Esophagus muscularis mucosa (tissue), 4 donors: ENCODE results near the gene ZNF485. TPM values are rescaled to one million over a fixed set of nuclear protein-coding genes. Genes with fewer than 3 reads are reported as not detected.

Experiments
- DNase-seq: peaks from one replicate; pipeline ENCODE4 v3.0.0-alpha.2; 2017; ENCODE audit errors: extremely low spot score
- H3K27ac ChIP-seq, 4 donors: fragments of 200-600 bp; sonication (generic); replicated peaks in 1 of 4; 1 replicate in 3 of 4; 2 replicates in 1 of 4; pipeline ENCODE4 v1.5.1; 2016 to 2019; ENCODE audit warnings: mild to moderate bottlenecking in 1 of 4
- H3K27me3 ChIP-seq, 4 donors: fragments of 200-600 bp; sonication (generic); one replicate each; pipeline versions ENCODE4 v1.5.1 to v1.6.0; 2016 to 2019
- H3K36me3 ChIP-seq, 4 donors: fragments of 200-600 bp; sonication (generic); one replicate each; pipeline ENCODE4 v1.5.1; 2016 to 2019
- H3K4me1 ChIP-seq, 4 donors: fragments of 200-600 bp; sonication (generic); one replicate each; pipeline ENCODE4 v1.5.1; 2016 to 2019
- H3K4me3 ChIP-seq, 4 donors: fragments of 200-600 bp; sonication (generic); 1 replicate in 2 of 4; 2 replicates in 2 of 4; pipeline ENCODE4 v1.5.1; 2016 to 2019; ENCODE audit warnings: mild to moderate bottlenecking in 4 of 4, moderate library complexity in 1 of 4
- H3K9me3 ChIP-seq, 4 donors: fragments of 200-600 bp; sonication (generic); 1 replicate in 3 of 4; 2 replicates in 1 of 4; pipeline ENCODE4 v1.5.1; 2016 to 2019
- CTCF ChIP-seq, 3 experiments: fragments of 200-600 bp in 2 of 3; fragments of 450-650 bp in 1 of 3; sonication (generic) in 2 of 3; IDR thresholded peaks; one replicate each; pipeline ENCODE4 v1.5.1; 2017 to 2019; ENCODE audit warnings: antibody characterized with exemption in 3 of 3, mild to moderate bottlenecking in 2 of 3, moderate library complexity in 1 of 3
- EP300 ChIP-seq: sonication (generic); formaldehyde crosslinking; IDR thresholded peaks from one replicate; pipeline ENCODE4 v1.6.1; 2017; ENCODE audit warnings: antibody characterized with exemption
- POLR2A ChIP-seq: fragments of 450-650 bp; IDR thresholded peaks from one replicate; pipeline ENCODE4 v1.6.1; 2017; ENCODE audit warnings: antibody characterized with exemption, moderate library complexity, mild to moderate bottlenecking, low read depth
- POLR2AphosphoS5 ChIP-seq, 2 donors: sonication (generic); formaldehyde crosslinking; IDR thresholded peaks; one replicate each; pipeline ENCODE4 v1.6.1; 2017; ENCODE audit warnings: antibody characterized with exemption in 2 of 2
- WGBS: methylation state at CpG from one replicate; pipeline ENCODE4 v1.1.5; 2018; 5-methylcytosine and 5-hydroxymethylcytosine counted together
- intact Hi-C: fragments of 100-400 bp; cut with DNase I; formaldehyde crosslinking; loops from one replicate; pipeline ENCODE4 v1.15.1; 2023
- total RNA-seq, 4 donors: library from RNA; depleted of rRNA; stranded (reverse); fragments of >200 nt; gene quantifications; one replicate each; pipeline versions ENCODE4 v1.1.0 to v1.2.1, GENCODE V29; 2016

Gene ZNF485
- total RNA-seq, 4 donors from 2014 or later: 1.9 to 2.8 (median 2.2) TPM

DNA sequence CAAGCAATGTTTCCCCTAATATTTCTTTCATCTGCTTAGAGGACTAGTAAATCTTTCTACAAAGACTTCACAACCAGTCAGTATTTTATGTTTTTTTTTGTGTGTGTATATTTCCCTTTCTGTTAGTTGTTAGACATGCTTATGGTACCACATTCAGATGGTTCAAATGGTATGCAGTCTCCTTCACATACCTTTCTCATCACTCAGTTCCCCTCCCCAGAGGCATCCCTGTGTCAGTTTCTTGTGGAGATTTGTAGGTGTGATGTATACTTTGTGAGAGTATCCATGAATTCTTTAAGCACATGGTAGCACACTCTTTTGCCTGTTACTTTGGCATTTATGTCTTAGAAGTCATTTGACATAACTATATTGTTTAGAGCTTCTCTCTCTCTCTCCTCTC, 4.4 kb downstream of the ZNF485 start:
- no peak for DNase-seq
- intact Hi-C loops: no loop called here
- H3K4me3 ChIP-seq: no peak overlapping the region
- H3K27me3 ChIP-seq: no peaks in the 10 kb centered on the region
- peaks cover 10 to 61% (median 14%) of the 10 kb centered on the region in 4 donors for H3K36me3 ChIP-seq
- TF ChIP-seq CTCF (IDR thresholded peaks at IDR 0.05) (no peak), EP300 (no peak), POLR2AphosphoS5 (IDR thresholded peaks at IDR 0.05) (no peak), POLR2A (no peak)
- H3K9me3 ChIP-seq: no peaks in the 10 kb centered on the region
- H3K27ac ChIP-seq: no peak overlapping the region
- peaks cover 3 to 12% (median 11%) of the 10 kb centered on the region in 4 donors for H3K4me1 ChIP-seq

- 97% methylated on average over 6 of the region's 6 CpGs for WGBS
- intact Hi-C loops: no loop called here
- H3K4me1 ChIP-seq: no peaks in the 10 kb centered on the region
- H3K27me3 ChIP-seq: no peaks in the 10 kb centered on the region
- no peak overlapping the region for H3K4me3 ChIP-seq
- TF ChIP-seq POLR2A (no peak), CTCF (IDR thresholded peaks at IDR 0.05) (no peak), POLR2AphosphoS5 (IDR thresholded peaks at IDR 0.05) (no peak), EP300 (no peak)
- H3K9me3 ChIP-seq: peaks cover 0 to 14% (median 7%) of the 10 kb centered on the region in 4 donors
- no peak for DNase-seq
- H3K36me3 ChIP-seq: peaks cover 12 to 42% (median 17%) of the 10 kb centered on the region in 4 donors
- H3K27ac ChIP-seq: no peak overlapping the region
These were observed 10.6 kb downstream of the ZNF485 start for GRCh38 chr10:43616697-43617370.

DNA sequence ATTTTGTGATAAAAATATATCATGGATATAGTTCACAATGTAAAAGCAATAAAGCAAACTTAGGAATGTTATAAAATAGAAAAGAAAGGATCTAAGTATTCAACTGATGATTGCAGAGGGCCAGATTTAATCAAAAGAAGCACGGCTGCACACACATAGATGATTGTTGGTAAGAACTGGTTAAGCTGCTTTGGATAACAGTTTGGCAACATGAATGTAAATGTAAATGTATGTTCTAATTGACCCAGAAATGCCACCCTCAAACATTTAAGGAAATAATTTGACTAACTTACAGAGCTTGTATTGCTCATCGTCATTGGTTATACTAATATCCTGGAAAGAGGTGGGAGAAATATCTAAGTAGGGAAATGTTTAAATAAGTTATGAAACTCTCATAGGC, 13.1 kb downstream of the ZNF485 start:
- DNase-seq: no peak
- intact Hi-C loops: no loop called here
- no peak overlapping the region for H3K4me3 ChIP-seq
- 88% methylated on average over 2 of the region's 2 CpGs for WGBS
- H3K36me3 ChIP-seq: peaks cover 12 to 26% (median 16%) of the 10 kb centered on the region in 4 donors
- no peak for TF ChIP-seq CTCF (IDR thresholded peaks at IDR 0.05)
- no peaks in the 10 kb centered on the region for H3K4me1 ChIP-seq
- peaks cover 0 to 14% (median 7%) of the 10 kb centered on the region in 4 donors for H3K9me3 ChIP-seq
- H3K27me3 ChIP-seq: no peaks in the 10 kb centered on the region
- no peak overlapping the region for H3K27ac ChIP-seq

DNA sequence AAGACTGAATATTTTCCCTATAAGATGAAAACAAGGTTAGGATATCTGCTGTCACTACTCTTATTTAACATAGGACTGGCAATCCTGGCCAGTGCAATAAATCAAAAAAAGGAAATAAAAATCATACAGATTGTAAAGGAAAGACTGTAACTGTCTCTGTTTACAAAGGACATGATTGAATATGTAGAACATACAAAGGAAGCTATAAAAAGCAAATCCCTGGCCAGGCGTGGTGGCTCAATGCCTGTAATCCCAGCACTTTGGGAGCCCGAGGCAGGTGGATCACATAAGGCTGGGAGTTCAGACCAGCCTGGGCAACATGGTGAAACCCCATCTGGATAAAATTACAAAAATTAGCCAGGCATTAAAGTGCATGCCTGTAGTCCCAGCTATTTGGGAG, 15.8 kb downstream of the ZNF485 start:
- no peak overlapping the region for H3K4me3 ChIP-seq
- 62% methylated on average over 2 of the region's 2 CpGs for WGBS
- no peak for DNase-seq
- H3K27ac ChIP-seq: no peak overlapping the region
- TF ChIP-seq POLR2AphosphoS5 (IDR thresholded peaks at IDR 0.05): no peak
- no peak for TF ChIP-seq POLR2A
- no peak for TF ChIP-seq CTCF (IDR thresholded peaks at IDR 0.05)
- TF ChIP-seq EP300: no peak
- H3K4me1 ChIP-seq: no peaks in the 10 kb centered on the region
- H3K27me3 ChIP-seq: no peaks in the 10 kb centered on the region
- peaks cover 0 to 3% (median under 1%) of the 10 kb centered on the region in 4 donors for H3K9me3 ChIP-seq
- intact Hi-C loops: no loop called here
- peaks cover 0 to 2% (median under 1%) of the 10 kb centered on the region in 4 donors for H3K36me3 ChIP-seq

DNA sequence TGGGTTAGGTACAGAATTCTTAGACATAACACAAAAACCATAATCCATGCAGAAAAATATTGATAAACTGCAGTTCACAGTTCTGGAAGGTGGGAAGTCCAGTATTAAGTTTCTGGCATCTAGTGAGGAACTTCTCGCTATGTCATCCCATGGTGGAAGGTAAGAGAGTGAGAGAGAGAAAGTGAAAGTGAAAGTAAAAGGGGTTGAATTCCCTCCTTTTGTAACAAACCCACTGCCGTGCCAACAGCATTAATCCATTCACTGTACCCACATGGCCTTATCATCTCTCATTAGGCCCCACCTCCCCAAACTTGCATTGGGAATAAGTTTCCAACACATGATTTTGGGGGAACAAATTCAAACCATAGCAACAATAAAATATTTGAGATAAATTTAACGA, 17.1 kb downstream of the ZNF485 start:
- no peaks in the 10 kb centered on the region for H3K9me3 ChIP-seq
- no peaks in the 10 kb centered on the region for H3K27me3 ChIP-seq
- peak overlapping the region; percentile 5 to 35 (median 24) for H3K4me3 ChIP-seq
- no peaks in the 10 kb centered on the region for H3K36me3 ChIP-seq
- no peak overlapping the region for H3K27ac ChIP-seq
- TF ChIP-seq CTCF (IDR thresholded peaks at IDR 0.05) (no peak), POLR2AphosphoS5 (IDR thresholded peaks at IDR 0.05) (no peak), POLR2A (no peak), EP300 (no peak)
- H3K4me1 ChIP-seq: no peaks in the 10 kb centered on the region
- DNase-seq: no peak
- intact Hi-C loops: no loop called here
- 63% methylated on average over 3 of the region's 3 CpGs for WGBS
